G401.6 (cell line): ENCODE results near the gene PNO1.

Source experiments
- FAIRE-seq: peaks from 2 replicates; lab custom pipeline; 2012; peaks lifted over from hg19 to GRCh38; lab: Jason Lieb, UNC

PNO1 gene

DNA sequence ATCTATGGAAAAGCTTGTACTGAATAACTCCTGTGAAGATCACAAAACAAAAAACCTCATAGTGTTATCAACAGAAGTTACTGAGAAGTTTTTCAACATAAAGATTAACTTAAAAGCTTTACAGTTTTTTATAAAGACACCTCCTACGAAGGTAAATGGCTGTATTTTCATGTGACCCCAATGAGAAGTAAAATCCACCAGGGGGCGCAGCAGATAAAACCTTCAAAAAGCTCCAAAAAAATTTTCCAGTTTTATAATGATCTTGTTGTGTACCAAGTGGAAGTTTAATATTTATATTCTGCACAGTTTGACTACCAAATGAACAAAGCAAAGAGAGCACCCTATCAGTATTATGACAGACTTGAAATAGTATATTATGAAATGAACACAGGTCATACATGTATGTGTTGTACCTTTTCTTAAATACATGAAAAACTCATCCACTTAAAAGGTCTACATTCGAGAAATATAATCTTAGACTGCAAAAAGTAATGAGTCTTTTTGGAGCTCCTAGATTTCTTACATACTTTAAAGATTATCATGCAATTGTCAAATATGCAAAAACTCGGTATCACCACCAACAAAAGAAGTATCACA lies 38.5 kb downstream of the PNO1 start:
- FAIRE-seq: no peak

DNA sequence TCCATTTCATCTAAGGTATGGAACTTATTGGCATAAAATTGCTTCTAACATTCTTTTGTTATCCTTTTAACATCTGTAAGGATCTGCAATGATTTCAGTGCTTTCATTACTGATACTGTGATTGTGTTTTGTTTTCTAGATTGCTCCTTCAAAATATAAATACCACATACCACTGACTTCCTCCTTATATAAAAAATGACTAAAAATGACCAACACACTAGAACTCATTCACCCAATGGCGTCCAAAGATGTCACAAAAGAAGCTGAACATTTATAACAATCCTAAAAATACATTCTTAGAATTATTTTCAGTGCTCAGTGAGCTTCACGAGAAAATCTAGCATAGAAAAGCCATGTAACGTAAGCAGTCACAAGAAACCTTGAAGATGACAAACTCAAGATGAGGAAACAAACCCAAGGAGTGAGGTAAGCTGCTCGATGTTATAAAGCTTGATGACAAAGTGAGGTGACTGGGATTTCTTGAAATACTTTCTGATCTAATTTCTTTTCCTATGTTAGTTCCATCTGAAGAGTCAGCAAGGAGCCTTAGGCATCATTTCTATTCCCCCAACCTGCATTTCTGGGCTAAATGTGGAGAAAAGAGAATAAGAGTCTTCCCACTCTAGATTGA lies 42.6 kb downstream of the PNO1 start:
- no peak for FAIRE-seq

DNA sequence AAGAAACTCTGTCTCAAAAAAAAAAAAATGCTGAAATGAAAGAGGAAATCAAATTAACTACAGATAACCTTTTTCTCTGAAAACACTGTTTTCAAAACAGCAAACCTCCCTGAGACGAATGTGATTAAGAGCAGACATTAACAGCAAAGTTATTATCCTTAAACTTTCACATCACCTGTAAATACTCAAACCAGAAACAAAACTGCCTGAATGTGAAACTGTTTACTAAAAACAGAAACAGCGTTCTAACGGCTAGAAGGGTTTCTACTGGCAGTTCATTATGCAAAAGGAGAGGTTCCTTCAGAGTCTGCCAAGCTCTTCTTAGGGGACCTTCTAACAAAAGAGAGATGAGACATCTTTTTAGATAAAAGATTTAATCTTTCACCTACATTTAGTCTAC lies 45.9 kb downstream of the PNO1 start:
- no peak for FAIRE-seq

DNA sequence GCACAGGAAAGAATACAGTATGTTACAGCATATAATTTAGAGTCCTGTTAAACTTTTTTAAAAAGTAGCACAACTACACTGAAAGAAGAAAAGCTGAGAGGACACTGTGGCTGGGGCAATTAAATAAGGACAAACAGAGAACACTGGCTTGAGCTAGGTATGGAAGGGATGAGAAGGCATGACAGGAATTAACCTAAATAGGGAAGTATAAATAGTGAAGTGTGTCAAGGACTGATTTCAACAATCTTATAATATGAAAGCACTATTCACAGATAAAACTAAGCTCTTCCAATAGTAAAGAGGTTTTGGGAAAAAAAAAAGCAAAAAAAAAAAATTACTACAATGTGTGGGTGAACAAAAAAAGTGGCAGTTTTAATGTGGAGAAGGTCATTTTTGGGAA lies 49.1 kb downstream of the PNO1 start:
- no peak for FAIRE-seq

DNA sequence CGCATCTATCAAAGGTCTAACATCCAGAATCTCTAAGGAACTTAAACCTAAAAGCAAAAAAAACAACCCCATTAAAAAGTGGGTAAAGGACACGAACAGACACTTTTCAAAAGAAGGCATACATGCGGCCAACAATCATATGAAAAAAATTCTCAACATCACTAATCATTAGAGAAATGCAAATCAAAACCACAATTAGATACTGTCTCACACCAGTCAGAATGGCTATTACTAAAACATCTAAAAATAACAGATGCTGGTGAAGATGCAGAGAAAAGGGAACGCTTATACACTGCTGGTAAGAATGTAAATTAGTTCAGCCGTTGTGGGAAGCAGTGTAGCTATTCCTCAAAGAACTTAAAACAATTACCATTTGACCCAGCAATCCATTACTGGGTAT lies 56.7 kb downstream of the PNO1 start:
- no peak for FAIRE-seq

DNA sequence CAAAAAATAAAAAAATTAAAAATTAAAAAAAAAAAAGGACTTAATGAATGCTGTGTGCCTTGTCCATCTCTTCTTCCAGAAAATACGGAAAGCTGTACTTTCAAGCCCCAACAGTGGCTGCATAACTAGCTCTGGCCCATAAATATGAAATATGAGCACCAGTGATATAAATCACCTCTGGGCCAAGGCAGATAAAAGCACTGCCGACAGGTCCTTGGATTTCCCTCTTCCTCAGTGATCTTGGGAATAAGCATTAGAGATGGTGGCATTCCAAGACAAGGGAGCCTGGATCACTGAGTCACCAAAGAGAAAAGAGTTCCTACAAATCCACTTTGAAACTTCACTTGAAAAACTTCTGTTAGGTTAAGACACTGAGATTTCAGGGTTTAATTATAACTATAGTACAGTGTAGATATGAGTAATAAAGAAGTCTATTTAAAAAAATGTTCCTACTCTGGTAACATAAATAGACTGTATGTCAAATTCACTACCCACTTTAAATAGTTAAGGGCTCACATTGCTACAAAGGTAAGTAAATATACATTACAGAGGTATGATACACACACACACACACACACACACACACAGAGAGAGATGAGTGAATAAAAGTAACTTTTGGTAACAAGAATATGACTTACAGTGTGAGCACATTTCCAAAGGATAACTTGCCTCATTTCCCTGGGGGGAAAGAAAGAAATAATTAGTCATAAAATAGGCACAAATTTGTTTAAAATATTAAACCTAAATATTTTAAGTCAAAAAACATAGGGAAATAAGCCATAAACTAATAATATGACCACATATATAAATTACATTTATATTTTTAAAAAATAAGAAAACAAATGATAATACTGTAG lies 59.0 kb downstream of the PNO1 start:
- FAIRE-seq: peak; percentile 67

DNA sequence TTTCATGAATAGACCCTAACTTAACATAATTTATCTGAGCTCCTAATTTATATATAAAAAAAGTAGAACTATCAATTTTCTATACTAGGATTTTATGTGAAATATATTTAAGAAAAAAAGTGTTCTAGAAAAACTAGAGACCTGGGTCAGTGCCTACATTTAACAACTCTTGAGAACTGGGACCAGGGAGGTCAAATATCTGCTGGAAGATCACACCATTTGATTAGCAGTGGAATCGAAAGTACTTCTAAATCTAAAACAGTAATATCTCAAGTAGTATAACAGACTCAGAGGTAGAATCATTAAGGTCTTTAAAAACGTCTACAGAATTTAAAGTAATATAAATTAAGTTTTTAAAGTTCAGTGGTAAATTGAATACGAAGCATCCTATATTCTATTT lies 60.0 kb downstream of the PNO1 start:
- peak; percentile 46 for FAIRE-seq

DNA sequence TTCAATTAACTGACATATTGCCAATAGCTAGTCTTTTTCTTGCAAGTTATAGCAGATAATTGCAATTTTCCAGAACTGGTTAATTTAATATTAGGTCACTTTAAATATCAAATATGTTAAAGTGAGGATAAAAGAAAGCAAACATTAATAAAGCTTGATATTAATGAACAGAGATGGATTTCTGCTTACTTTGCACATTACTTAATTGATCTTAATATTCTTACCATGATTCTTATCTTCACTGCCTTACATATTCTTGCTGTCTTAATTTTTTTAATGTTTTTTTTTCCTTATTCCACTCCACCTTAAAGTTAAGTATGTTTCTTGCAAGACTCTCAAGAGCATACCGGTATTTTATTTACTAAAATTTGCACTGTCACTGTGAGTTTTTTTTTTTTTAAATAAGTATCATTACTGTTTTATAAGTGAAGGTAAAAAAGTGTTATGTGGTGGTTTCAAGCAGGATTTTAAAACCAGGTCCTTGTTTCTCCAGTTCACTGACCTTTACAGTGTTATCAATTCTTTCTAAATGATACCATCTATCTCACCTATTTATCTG lies 60.7 kb downstream of the PNO1 start:
- peak; percentile 51 for FAIRE-seq

DNA sequence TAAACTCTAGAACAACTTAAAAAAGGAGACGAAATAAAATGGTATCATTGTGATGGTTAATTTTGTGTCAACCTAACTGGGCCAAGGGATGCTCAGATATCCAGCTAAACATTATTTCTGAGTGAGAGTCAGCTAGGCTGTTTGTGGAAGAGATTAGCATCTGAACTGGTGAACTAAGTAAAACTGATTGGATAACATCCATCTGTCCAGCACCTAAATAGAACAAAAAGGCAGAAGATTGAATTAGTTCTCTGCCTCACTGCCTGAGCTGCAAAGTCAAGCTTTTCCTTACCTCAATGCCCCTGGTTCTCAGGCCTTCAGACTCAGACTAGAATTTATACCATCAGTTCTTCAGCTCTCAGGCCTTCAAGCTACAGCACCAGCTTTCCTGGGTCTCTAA lies 64.6 kb downstream of the PNO1 start:
- FAIRE-seq: no peak

DNA sequence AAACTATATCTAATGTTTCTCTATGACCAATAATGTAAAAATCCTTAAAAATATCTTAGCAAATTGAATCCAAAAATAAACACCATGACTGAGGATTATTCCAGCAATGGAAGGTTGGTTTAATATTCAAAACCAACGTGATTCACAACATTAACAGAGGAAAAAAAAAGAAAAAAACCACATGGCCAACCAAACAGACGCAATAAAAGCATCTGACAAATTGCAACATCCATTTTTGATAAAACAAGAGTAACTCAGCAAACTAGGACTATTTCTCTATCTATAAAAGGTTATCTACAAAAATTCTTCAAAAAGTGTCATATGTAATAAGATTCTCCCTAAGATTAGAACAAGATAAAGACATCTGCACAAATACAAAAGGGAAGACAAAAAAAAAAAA lies 65.7 kb downstream of the PNO1 start:
- FAIRE-seq: no peak

DNA sequence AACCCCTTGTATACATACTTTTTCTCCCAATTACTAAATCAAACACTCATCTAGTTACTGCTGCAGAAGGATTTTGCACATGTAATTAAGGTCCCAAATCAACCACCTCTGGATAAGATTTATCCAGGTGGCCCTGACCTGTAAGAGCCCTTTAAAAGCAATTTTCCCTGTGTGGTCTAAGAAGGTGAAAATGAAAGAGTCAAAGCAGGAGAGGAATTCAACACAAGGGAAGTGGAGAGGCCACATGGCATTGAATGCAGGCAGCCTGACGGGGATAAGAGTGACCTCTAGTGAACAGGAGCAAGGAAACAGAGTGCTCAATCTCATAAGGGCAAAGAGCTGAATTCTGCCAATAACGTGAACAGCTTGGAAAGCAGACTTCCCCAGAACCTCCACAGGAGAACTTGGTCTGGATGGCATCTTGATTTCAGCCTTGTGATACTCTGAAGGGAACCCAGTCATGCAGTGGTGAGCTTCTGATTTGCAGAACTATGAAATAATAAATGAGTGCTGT lies 67.5 kb downstream of the PNO1 start:
- FAIRE-seq: peak; percentile 74
